ENCODE measurements around the gene PDE5A.

Gene PDE5A

DNA sequence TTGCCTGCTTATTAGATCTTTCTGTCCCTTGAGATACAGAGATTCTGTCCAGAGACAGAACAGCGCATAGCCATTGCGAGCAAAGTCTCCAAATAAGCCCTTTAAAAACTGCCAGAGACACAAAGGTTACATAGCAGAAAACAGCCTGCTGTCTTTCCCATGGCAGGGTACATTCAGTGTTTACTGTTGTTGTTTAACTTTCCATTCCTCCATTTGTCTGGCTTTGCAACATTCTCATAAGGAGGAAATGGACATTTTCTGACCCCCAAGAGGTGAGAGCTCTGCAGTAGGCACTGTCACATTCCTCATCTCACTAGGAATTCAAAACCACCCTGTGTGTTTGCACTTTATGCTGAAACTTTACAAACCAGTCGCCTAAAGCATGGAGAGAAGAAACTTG is 48.3 kb downstream of the PDE5A start:
- Mint-ChIP-seq H3K27me3 (peaks cover 3% of the 10 kb centered on the region), H3K4me3 (no peak overlapping the region), H3K36me3 (no peaks in the 10 kb centered on the region), H3K9me3 (ENCODE audit: low read depth) (peaks cover 4% of the 10 kb centered on the region), H3K27ac (no peak overlapping the region), H3K4me1 (ENCODE audit: low read depth) (no peaks in the 10 kb centered on the region)

GRCh38 chr4:119579823-119580222 is 48.8 kb downstream of the PDE5A start:
- no peaks in the 10 kb centered on the region for H3K4me1 Mint-ChIP-seq (ENCODE audit: low read depth)
- peaks cover 1% of the 10 kb centered on the region for H3K36me3 Mint-ChIP-seq

DNA sequence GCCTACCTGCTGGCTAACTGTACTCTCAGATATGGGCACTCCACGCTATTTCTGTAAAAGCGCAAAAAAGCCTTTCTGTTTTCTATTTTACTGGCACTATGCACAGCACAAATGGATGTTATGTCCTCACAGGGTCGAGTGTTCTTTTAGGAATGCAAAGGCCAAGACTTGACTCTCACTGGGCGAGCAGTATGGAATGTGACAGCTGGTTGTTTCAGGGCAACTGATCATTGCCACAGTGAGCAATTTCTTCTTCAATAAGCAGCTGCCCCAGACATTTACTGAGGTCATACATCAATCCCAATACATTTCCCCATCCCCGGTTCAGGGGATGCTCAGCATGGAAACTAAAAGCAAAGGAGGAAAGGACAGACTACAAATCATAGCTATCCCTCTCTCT is 58.2 kb downstream of the PDE5A start:
- H3K4me1 Mint-ChIP-seq (ENCODE audit: low read depth): no peaks in the 10 kb centered on the region
- peaks cover 6% of the 10 kb centered on the region for H3K36me3 Mint-ChIP-seq

More at GRCh38 chr4:119579823-119580222, 48.8 kb downstream of the PDE5A start:
- H3K27ac Mint-ChIP-seq: no peak overlapping the region
- no peak overlapping the region for H3K4me3 Mint-ChIP-seq
- H3K27me3 Mint-ChIP-seq: peaks cover 3% of the 10 kb centered on the region
- peaks cover 7% of the 10 kb centered on the region for H3K9me3 Mint-ChIP-seq (ENCODE audit: low read depth)

DNA sequence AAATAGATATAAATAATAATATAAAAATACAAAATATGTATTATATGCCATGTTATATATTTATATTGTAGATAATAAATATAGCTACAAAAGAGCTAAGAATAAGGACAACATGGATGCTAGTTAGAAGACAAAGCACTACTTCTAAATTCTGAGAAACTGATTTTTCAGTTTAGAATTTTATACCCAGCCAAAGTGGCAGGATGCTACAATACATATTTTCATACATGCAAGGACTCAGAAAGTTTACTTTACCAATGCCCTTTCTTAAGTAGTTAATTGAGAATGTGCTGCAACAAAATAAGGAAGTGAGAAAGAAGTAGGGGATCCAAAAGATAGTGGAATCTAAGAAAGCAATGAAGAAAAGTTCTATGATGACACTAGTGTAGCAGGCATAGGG is 64.5 kb downstream of the PDE5A start:
- peaks cover 11% of the 10 kb centered on the region for H3K36me3 Mint-ChIP-seq
- no peaks in the 10 kb centered on the region for H3K4me1 Mint-ChIP-seq (ENCODE audit: low read depth)
- no peak overlapping the region for H3K4me3 Mint-ChIP-seq
- no peaks in the 10 kb centered on the region for H3K27me3 Mint-ChIP-seq
- no peak overlapping the region for H3K27ac Mint-ChIP-seq
- peaks cover 19% of the 10 kb centered on the region for H3K9me3 Mint-ChIP-seq (ENCODE audit: low read depth)

More for the DNA sequence above, 58.2 kb downstream of the PDE5A start:
- peaks cover 6% of the 10 kb centered on the region for H3K27me3 Mint-ChIP-seq
- H3K9me3 Mint-ChIP-seq (ENCODE audit: low read depth): peaks cover 11% of the 10 kb centered on the region
- H3K4me3 Mint-ChIP-seq: no peak overlapping the region
- H3K27ac Mint-ChIP-seq: no peak overlapping the region

GRCh38 chr4:119559044-119559647 is 69.5 kb downstream of the PDE5A start:
- H3K27me3 Mint-ChIP-seq: no peaks in the 10 kb centered on the region

DNA sequence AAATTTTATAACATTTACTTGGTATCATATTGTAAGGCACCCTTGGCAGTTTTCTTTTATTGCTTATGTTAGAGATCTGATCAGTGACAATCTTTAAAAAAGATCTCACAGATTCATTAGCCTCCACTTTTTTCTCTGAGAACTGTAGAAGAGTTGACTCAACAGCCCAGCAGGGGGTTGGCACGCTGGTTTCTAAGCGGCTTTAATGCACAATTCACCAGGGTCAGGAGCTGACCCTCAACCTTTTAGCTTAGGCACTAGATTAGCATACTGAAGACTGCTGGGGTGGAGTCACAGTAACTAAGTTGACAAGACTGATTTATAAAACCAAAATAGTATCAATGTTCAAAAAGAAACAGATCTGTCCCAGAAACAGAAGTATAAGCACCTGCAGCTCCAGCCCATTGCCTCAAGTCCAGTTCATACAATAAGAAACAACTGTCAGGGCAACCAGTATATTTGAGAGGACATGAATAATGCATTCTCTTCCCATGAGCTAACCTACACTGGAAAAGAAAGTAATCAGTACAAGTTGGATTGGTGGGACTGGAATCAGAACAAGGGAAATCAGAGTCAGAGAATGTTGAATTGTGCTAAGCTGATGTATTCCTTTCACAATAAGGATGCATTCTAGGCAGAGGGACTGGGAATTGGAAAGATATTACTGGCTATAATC is 77.6 kb downstream of the PDE5A start:
- Mint-ChIP-seq H3K4me1 (ENCODE audit: low read depth) (no peaks in the 10 kb centered on the region), H3K9me3 (ENCODE audit: low read depth) (no peaks in the 10 kb centered on the region), H3K27me3 (no peaks in the 10 kb centered on the region)

More at GRCh38 chr4:119559044-119559647, 69.5 kb downstream of the PDE5A start:
- H3K9me3 Mint-ChIP-seq (ENCODE audit: low read depth): peaks cover 7% of the 10 kb centered on the region
- H3K4me3 Mint-ChIP-seq: no peak overlapping the region
- no peak overlapping the region for H3K27ac Mint-ChIP-seq
- no peaks in the 10 kb centered on the region for H3K4me1 Mint-ChIP-seq (ENCODE audit: low read depth)
- H3K36me3 Mint-ChIP-seq: peaks cover 4% of the 10 kb centered on the region

GRCh38 chr4:119549639-119550038 is 79.0 kb downstream of the PDE5A start:
- no peaks in the 10 kb centered on the region for H3K27me3 Mint-ChIP-seq
- H3K4me1 Mint-ChIP-seq (ENCODE audit: low read depth): no peaks in the 10 kb centered on the region
- H3K36me3 Mint-ChIP-seq: peaks cover 13% of the 10 kb centered on the region
- no peak overlapping the region for H3K27ac Mint-ChIP-seq
- no peak overlapping the region for H3K4me3 Mint-ChIP-seq
- no peaks in the 10 kb centered on the region for H3K9me3 Mint-ChIP-seq (ENCODE audit: low read depth)

More for the DNA sequence above, 77.6 kb downstream of the PDE5A start:
- H3K36me3 Mint-ChIP-seq: peaks cover 13% of the 10 kb centered on the region
- no peak overlapping the region for H3K4me3 Mint-ChIP-seq
- H3K27ac Mint-ChIP-seq: no peak overlapping the region

DNA sequence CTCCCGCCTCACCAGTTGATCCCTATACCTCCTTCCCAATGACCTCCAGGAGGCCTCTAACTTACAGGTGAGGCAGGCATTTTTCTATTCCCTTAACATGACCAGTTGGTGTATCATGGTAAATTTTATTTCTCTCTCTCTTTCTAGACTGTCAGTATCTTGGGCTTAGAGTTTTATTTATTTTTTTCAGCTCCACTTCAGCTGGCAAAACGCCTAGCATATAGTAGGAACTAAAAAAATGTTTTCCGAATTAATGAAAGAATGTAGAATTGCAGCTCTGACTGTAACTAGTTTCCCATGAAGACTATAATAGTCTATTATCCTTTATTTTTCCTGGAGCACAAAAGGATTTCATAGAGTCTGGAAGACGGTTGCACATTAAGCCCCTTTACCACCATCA is 84.8 kb downstream of the PDE5A start:
- Mint-ChIP-seq H3K9me3 (ENCODE audit: low read depth) (no peaks in the 10 kb centered on the region), H3K4me3 (no peak overlapping the region), H3K27me3 (no peaks in the 10 kb centered on the region), H3K4me1 (ENCODE audit: low read depth) (no peaks in the 10 kb centered on the region), H3K27ac (no peak overlapping the region), H3K36me3 (peaks cover 5% of the 10 kb centered on the region)

- Mint-ChIP-seq H3K4me1 (ENCODE audit: low read depth) (no peaks in the 10 kb centered on the region), H3K27ac (no peak overlapping the region), H3K4me3 (no peak overlapping the region), H3K27me3 (no peaks in the 10 kb centered on the region), H3K36me3 (peaks cover 5% of the 10 kb centered on the region), H3K9me3 (ENCODE audit: low read depth) (no peaks in the 10 kb centered on the region)
Measured at GRCh38 chr4:119543187-119543586, 85.4 kb downstream of the PDE5A start.

GRCh38 chr4:119540249-119540648 is 88.4 kb downstream of the PDE5A start:
- Mint-ChIP-seq H3K9me3 (ENCODE audit: low read depth) (no peaks in the 10 kb centered on the region), H3K36me3 (peaks cover 18% of the 10 kb centered on the region), H3K27me3 (no peaks in the 10 kb centered on the region), H3K4me3 (no peak overlapping the region), H3K4me1 (ENCODE audit: low read depth) (peaks cover 2% of the 10 kb centered on the region), H3K27ac (no peak overlapping the region)

DNA sequence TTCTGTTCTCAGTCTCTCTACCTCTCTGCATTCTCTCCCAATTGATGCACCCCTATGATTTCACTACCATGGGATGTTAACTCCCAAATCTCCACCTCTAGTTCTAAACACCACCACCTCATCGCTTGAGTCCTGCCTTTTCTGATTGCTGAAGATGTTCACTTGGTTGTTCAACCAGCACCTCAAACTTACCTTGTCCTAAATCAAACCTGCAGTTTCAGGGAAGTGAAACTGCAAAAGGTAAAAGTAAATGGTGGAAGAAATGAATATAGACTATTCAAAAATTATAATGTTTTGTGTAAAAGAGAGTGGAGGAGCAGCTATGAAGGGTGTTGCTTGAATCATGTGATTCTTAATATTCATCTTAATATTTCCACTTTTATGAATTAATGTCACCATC is 91.0 kb downstream of the PDE5A start:
- no peak overlapping the region for H3K4me3 Mint-ChIP-seq
- H3K4me1 Mint-ChIP-seq (ENCODE audit: low read depth): peaks cover 2% of the 10 kb centered on the region
- peaks cover 26% of the 10 kb centered on the region for H3K36me3 Mint-ChIP-seq
- H3K27ac Mint-ChIP-seq: no peak overlapping the region
- H3K27me3 Mint-ChIP-seq: no peaks in the 10 kb centered on the region
- no peaks in the 10 kb centered on the region for H3K9me3 Mint-ChIP-seq (ENCODE audit: low read depth)

DNA sequence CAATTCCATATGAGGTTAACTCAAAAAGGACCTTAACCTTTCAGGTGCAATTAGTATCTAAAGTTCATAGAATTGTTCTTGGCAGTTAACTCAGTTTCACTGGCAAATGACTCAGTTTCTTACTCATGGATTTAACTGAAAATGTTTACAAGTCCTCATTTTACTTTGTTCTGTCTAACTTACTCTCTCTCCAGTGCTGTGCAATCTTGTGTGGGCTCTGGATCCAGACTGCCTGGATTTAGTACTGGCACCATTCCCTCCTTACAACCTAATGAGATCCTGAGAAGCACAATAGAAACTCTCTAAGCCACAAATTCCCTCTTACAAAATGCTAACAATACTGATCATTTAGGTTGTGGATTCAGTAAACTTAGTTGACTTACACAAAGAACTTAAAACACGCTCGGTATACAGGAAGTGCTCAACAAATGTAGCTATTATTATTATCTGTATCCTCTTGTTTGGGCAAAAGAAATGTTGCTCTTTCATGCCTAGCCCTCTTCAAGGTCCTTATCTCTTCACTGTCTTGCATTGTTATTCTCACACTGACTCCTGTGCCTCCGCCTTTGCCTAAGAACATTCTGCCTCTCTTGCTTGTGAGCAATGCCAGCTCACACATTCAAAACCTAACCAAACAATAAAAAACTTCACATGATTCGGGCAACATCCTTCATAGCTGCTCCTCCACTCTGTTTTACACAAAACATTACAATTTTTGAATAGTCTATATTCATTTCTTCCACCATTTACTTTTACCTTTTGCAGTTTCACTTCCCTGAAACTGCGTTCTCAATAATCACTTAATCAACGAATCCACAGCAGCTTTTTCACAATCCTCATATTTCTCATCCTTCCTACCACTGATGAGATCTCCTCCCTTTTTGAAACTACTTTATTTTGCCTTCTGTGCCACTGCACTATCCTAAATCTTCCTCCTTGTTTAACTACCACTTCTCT is 91.8 kb downstream of the PDE5A start:
- Mint-ChIP-seq H3K27ac (no peak overlapping the region), H3K9me3 (ENCODE audit: low read depth) (no peaks in the 10 kb centered on the region)

GRCh38 chr4:119532319-119532718 is 96.3 kb downstream of the PDE5A start:
- Mint-ChIP-seq H3K27ac (no peak overlapping the region), H3K9me3 (ENCODE audit: low read depth) (no peaks in the 10 kb centered on the region), H3K36me3 (peaks cover 37% of the 10 kb centered on the region), H3K4me3 (no peak overlapping the region), H3K27me3 (no peaks in the 10 kb centered on the region), H3K4me1 (ENCODE audit: low read depth) (peaks cover 2% of the 10 kb centered on the region)

More for the DNA sequence above, 91.8 kb downstream of the PDE5A start:
- peaks cover 27% of the 10 kb centered on the region for H3K36me3 Mint-ChIP-seq
- no peaks in the 10 kb centered on the region for H3K27me3 Mint-ChIP-seq
- H3K4me3 Mint-ChIP-seq: no peak overlapping the region
- peaks cover 2% of the 10 kb centered on the region for H3K4me1 Mint-ChIP-seq (ENCODE audit: low read depth)

- Mint-ChIP-seq H3K27ac (no peak overlapping the region), H3K4me1 (ENCODE audit: low read depth) (no peaks in the 10 kb centered on the region), H3K9me3 (ENCODE audit: low read depth) (no peaks in the 10 kb centered on the region), H3K27me3 (no peaks in the 10 kb centered on the region), H3K36me3 (peaks cover 26% of the 10 kb centered on the region), H3K4me3 (no peak overlapping the region)
Measured at GRCh38 chr4:119529788-119530187, 98.8 kb downstream of the PDE5A start.
